ENCODE results near the gene LRRC72. TPM values are rescaled to one million over a fixed set of nuclear protein-coding genes. Genes with fewer than 3 reads are reported as not detected.

The LRRC72 gene
- total RNA-seq, 1 donor from 2014 or later = not detected

DNA sequence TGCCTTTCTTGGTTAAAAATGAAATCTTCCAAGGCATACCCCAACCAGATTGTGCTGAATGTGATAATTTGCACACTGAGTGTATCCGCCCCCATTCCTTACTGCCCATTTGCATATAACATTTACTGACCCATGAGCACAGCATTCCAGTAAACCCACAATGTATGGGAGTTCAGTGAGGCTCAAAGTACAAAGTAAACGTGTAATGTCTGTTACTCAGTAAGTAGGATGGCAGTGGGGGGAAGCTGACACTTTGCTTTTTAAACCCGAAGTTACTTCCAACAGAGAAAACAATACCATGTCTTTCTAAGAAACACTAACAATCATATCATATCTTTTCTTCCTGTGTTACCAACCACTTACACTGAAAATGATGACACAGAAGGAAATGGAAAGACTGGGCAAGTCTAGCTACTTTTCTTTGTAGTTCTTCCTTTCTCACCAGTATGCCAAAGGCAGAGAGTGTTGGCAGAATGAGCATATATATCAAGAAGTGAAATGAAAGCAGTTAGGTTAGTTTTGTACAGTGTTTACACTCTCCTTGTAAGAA is 34.0 kb upstream of the LRRC72 start:
- no peak for TF ChIP-seq CTCF (IDR thresholded peaks at IDR 0.05)
- no peak overlapping the region for H3K4me3 ChIP-seq
- DNase-seq (no peak), ATAC-seq (no peak)
- H3K9me3 ChIP-seq = no peaks in the 10 kb centered on the region
- intact Hi-C loops (cut with DNase I) = no loop called here
- H3K36me3 ChIP-seq = no peaks in the 10 kb centered on the region
- no peaks in the 10 kb centered on the region for H3K27me3 ChIP-seq (ENCODE audit: low read depth)
- H3K4me1 ChIP-seq = no peaks in the 10 kb centered on the region
- H3K27ac ChIP-seq = no peak overlapping the region

- Histone ChIP-seq H3K27me3 (ENCODE audit: low read depth) (no peaks in the 10 kb centered on the region), H3K4me1 (no peaks in the 10 kb centered on the region), H3K9me3 (no peaks in the 10 kb centered on the region), H3K36me3 (no peaks in the 10 kb centered on the region), H3K4me3 (no peak overlapping the region), H3K27ac (no peak overlapping the region)
- intact Hi-C loops (cut with DNase I) = no loop called here
- DNase-seq (no peak), ATAC-seq (no peak)
- no peak for TF ChIP-seq CTCF (IDR thresholded peaks at IDR 0.05)
These were observed 33.4 kb upstream of the LRRC72 start for GRCh38 chr7:16493266-16493665.

DNA sequence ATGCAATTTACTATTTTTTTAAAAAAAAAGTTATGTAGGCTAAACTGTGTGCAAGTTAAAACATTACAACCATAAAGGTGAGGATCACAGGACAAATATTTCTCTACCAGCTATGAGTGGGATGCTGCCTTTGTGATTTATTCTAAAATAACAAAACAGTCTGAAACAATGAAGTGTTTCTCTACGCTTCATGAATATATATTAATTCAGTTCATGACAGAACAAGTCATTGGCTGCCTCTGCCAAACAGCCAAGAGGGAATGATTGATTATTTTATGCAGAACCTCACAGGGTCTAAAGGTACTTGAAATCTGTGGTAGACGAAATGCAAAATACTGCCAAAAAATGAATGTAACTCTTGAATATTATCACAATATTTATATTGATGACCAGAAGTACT is 32.1 kb upstream of the LRRC72 start:
- no peaks in the 10 kb centered on the region for H3K4me1 ChIP-seq
- no peak overlapping the region for H3K27ac ChIP-seq
- H3K4me3 ChIP-seq = no peak overlapping the region
- no peaks in the 10 kb centered on the region for H3K36me3 ChIP-seq
- intact Hi-C loops (cut with DNase I) = no loop called here
- no peak for TF ChIP-seq CTCF (IDR thresholded peaks at IDR 0.05)
- ATAC-seq (no peak), DNase-seq (no peak)
- no peaks in the 10 kb centered on the region for H3K9me3 ChIP-seq
- H3K27me3 ChIP-seq (ENCODE audit: low read depth) = no peaks in the 10 kb centered on the region

DNA sequence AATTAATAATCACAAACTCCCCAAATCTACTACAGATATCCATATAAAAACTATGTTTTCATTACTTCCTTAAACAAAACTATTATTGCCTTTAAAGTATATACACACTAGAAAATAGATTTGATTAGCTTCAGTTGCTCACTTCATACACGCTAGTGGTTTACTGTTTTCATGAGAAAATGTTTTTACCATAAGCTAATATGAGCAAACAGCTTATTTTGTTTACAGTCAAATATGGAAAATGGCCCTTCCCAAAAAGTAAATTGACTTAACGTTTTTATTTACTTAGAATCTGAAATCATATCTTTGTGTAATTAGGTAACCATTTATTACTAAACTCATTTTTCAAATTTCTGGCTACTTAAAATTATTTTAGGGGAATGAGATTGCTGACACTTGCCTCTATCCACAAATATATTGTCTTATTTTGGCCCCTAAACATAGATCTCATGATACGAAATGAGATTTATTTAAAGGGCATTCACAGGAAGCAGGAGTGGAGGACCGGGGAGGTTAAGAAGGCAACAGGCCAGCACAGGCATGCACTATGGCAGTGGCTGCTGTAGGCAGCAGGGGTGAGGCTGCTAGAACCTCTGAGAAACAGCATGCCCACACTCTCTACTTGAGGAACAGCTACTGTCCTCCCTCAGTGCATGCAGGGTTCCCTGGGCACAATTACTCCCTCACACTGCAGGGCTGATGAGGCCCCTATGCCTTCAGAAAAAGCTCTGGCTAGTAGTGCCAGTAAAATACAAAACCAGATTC is 31.5 kb upstream of the LRRC72 start:
- no peak overlapping the region for H3K4me3 ChIP-seq
- intact Hi-C loops (cut with DNase I) = no loop called here
- peak in 1 of 2 donors; percentile 45 for ATAC-seq

DNA sequence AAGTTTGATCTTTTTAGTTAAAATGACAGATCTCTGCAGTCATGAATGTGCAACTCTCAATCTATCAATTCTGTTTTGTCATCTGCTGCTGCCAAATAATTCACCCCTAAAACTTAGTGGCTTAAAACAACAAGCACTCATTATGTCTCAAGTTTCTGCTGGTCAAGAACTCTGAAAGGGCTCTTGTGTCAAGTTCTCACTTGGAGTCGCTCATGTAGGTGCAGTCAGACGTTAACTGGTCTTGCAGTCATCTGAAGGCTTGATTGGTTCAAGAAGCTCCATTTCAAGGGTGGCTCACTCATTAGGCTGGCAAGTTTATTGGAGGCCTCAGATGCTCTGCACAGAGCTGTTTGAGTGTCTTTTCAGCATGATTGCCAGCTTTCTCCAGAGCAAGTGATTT is 28.5 kb upstream of the LRRC72 start:
- H3K4me3 ChIP-seq = no peak overlapping the region
- H3K27me3 ChIP-seq (ENCODE audit: low read depth) = no peaks in the 10 kb centered on the region
- no peaks in the 10 kb centered on the region for H3K36me3 ChIP-seq
- ATAC-seq (peak; percentile 45 to 62), DNase-seq (no peak)
- H3K4me1 ChIP-seq = no peaks in the 10 kb centered on the region
- H3K9me3 ChIP-seq = no peaks in the 10 kb centered on the region
- no peak for TF ChIP-seq CTCF (IDR thresholded peaks at IDR 0.05)
- no peak overlapping the region for H3K27ac ChIP-seq
- intact Hi-C loops (cut with DNase I) = no loop called here

More for the DNA sequence above, 31.5 kb upstream of the LRRC72 start:
- Histone ChIP-seq H3K4me1 (no peaks in the 10 kb centered on the region), H3K9me3 (no peaks in the 10 kb centered on the region), H3K27me3 (ENCODE audit: low read depth) (no peaks in the 10 kb centered on the region), H3K36me3 (no peaks in the 10 kb centered on the region), H3K27ac (no peak overlapping the region)
- no peak for DNase-seq
- no peak for TF ChIP-seq CTCF (IDR thresholded peaks at IDR 0.05)
